ENCODE data around the gene CRACR2B. TPM values are rescaled to one million over a fixed set of nuclear protein-coding genes. Genes with fewer than 3 reads are reported as not detected.

CRACR2B gene
- total and polyA plus RNA-seq, 2 of the 8 experiments (the other 6 are each of a cell fraction or from before 2014, with no cell fraction given): 18.2 to 26.4 TPM

DNA sequence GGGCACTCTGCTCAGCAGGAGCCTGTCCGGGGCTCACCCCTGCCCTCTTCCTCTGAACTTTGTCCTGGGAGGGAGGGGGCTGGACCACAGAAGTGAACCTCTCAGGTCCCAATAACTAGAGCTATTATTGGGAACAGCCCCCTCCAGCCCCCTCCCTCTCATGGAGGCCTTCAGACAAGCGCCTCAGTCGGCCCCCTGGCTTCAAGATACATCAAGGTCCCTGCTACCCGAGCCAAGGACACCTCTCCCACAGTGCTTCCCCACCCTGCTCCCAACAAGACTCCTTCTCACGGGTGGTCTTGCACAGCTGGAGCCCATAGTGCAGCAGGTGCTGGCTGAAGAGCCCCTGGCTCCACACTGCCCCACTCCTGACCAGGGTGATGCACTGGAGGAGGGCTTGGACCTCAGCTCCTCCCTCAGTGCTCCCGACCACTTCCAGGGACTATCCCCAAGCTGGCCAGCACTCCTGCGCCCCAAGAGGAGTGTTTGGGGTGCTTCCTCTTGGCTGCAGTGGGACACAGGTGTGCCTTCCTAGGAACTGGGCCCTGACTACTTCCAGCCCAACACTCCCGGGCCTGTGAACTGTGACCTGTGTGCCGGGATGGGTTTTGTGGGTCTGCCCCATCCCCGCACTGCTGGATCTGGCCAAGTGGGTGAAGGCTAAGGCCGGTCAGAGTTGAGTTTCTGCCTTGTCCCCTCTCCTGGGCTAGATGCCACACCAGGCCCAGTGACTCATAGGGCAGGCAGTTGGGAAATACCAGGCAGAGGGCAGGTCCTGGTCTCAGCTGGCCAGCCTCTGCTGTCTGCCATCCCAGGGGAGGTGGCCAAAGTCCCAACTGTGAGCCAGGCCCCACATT lies 6.8 kb upstream of the CRACR2B start:
- Histone ChIP-seq H3K14ac (ENCODE audit: insufficient read length) (no peak overlapping the region), H2BK15ac (ENCODE audit: low read length) (no peak overlapping the region; the same call in 1 of the 2 replicates), H3K79me2 (ENCODE audit: control insufficient read depth in 1 of 2, insufficient read depth in 2 of 2, low read length in 2 of 2) (peaks cover 0 to 5% of the 10 kb centered on the region in 2 experiments; a peak in 1 of 4 replicates), H3K4me3 (ENCODE audit: extremely low read depth in 1 of 4, insufficient read depth in 2 of 4, low read depth in 3 of 4, low read length in 4 of 4) (peak overlapping the region; percentile 77 to 92 (median 80); a peak in 5 of 8 replicates), H2BK12ac (ENCODE audit: low read depth, low read length) (no peak overlapping the region), H2BK5ac (ENCODE audit: low read depth, low read length) (no peak overlapping the region), H3K23me2 (ENCODE audit: low read depth, low read length) (peaks cover 8% of the 10 kb centered on the region; the same call in 1 of the 2 replicates), H3K4me1 (replicated peaks in 1 of 4; ENCODE audit: control insufficient read depth in 3 of 4, insufficient read depth in 4 of 4, low read length in 3 of 4) (peaks cover 0 to 15% (median 9%) of the 10 kb centered on the region in 4 experiments; a peak in 5 of 7 replicates), H4K20me1 (replicated peaks in 1 of 2; ENCODE audit: control insufficient read depth in 1 of 2, insufficient read depth in 2 of 2, low read length in 2 of 2) (peaks cover 0 to 14% of the 10 kb centered on the region in 2 experiments), H4K8ac (ENCODE audit: extremely low read depth, insufficient read depth, low read length) (no peak overlapping the region), H2AK5ac (ENCODE audit: low read depth, low read length) (no peak overlapping the region), H3K27me3 (replicated peaks in 1 of 4; ENCODE audit: control insufficient read depth in 3 of 4, extremely low read depth in 1 of 4, insufficient read depth in 3 of 4, low read length in 3 of 4) (no peaks in the 10 kb centered on the region; a peak in 2 of 7 replicates), H2BK120ac (replicated peaks; ENCODE audit: low read depth, low read length) (no peak overlapping the region), H4K91ac (replicated peaks; ENCODE audit: insufficient read length, low read length) (no peak overlapping the region), H3K9ac (replicated peaks in 1 of 4; ENCODE audit: extremely low read depth in 1 of 4, low read depth in 3 of 4, low read length in 3 of 4) (no peak overlapping the region), H3K4me2 (ENCODE audit: insufficient read depth in 1 of 2, low read depth in 2 of 2, low read length in 2 of 2) (peak overlapping the region; percentile 70 to 83), H2AFZ (ENCODE audit: low read length) (no peak overlapping the region), H3K36me3 (ENCODE audit: control insufficient read depth in 2 of 4, insufficient read depth in 4 of 4, low read length in 3 of 4) (peaks cover 0 to 10% (median 1%) of the 10 kb centered on the region in 4 experiments; a peak in 1 of 8 replicates), H2BK20ac (ENCODE audit: low read length) (no peak overlapping the region), H3K79me1 (ENCODE audit: low read depth, low read length) (peaks cover 8% of the 10 kb centered on the region), H3K9me3 (ENCODE audit: insufficient read depth in 2 of 2, low read depth in 1 of 2, low read length in 1 of 2) (no peaks in the 10 kb centered on the region), H3K56ac (replicated peaks; ENCODE audit: insufficient read length, low read depth, low read length) (no peak overlapping the region), H3K27ac (ENCODE audit: low read depth, low read length) (no peak overlapping the region), H3K18ac (ENCODE audit: extremely low read depth, low read length) (no peak overlapping the region), H4K5ac (ENCODE audit: insufficient read length, low read depth, low read length) (no peak overlapping the region), H3K23ac (ENCODE audit: insufficient read length) (no peak overlapping the region), H3K4ac (replicated peaks; ENCODE audit: insufficient read length, low read depth, low read length) (no peak overlapping the region)
- CTCF ChIA-PET (ENCODE audit: partially characterized antibody): interaction anchor here (1.0 to 1.2 kb wide), 2 partner anchors 22 to 273 kb away, joined by 3 read pairs; no protein-coding TSS in a partner anchor
- no peak for DNase-seq (ENCODE audit: low read depth in 1 of 2, low spot score in 2 of 2)
- FAIRE-seq: no peak
- POLR2A ChIA-PET (ENCODE audit: partially characterized antibody): interaction anchor here (1.3 to 53.0 kb wide), 6 partner anchors 9 to 124 kb away, joined by 3 to 1917 read pairs (median 6); partner anchors contain the start of genes CD151, CEND1, CRACR2B and PIDD1
- WGBS, 2 experiments (ENCODE audit: extremely low coverage in 1 of 2, insufficient coverage in 1 of 2, insufficient read length in 1 of 2, insufficient replicate concordance in 2 of 2, low coverage in 1 of 2, low lambda C conversion rate in 2 of 2, missing lambda C conversion rate in 1 of 2): 93% methylated on average over 11 of the region's 11 CpGs; no CpG with 5 or more reads in 1 of the 2 experiments
- TF ChIP-seq CBX5 (IDR thresholded peaks at IDR 0.05; ENCODE audit: low read depth, low read length): no peak
- TF ChIP-seq ZNF274 (IDR thresholded peaks at IDR 0.05; ENCODE audit: borderline replicate concordance, extremely low read depth, low read length): no peak
- no peak for TF ChIP-seq POLR2AphosphoS5 (IDR thresholded peaks at IDR 0.05; ENCODE audit: low read depth, low read length)
- TF ChIP-seq, protein P1, sequence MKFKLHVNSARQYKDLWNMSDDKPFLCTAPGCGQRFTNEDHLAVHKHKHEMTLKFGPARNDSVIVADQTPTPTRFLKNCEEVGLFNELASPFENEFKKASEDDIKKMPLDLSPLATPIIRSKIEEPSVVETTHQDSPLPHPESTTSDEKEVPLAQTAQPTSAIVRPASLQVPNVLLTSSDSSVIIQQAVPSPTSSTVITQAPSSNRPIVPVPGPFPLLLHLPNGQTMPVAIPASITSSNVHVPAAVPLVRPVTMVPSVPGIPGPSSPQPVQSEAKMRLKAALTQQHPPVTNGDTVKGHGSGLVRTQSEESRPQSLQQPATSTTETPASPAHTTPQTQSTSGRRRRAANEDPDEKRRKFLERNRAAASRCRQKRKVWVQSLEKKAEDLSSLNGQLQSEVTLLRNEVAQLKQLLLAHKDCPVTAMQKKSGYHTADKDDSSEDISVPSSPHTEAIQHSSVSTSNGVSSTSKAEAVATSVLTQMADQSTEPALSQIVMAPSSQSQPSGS (IDR thresholded peaks at IDR 0.05; ENCODE audit: low read length): no peak
- TF ChIP-seq, protein P2, sequence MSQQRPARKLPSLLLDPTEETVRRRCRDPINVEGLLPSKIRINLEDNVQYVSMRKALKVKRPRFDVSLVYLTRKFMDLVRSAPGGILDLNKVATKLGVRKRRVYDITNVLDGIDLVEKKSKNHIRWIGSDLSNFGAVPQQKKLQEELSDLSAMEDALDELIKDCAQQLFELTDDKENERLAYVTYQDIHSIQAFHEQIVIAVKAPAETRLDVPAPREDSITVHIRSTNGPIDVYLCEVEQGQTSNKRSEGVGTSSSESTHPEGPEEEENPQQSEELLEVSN (IDR thresholded peaks at IDR 0.05): no peak
- no peak for TF ChIP-seq JUN (IDR thresholded peaks at IDR 0.05; ENCODE audit: low read depth, low read length)

Measured in H1 (cell line).